Dedifferentiated amniotic fluid mesenchymal stem cell (primary cell): ENCODE results near the gene PURA.
"Not testable (repeated sequence)": the region's sequence is repeated elsewhere in the genome, so short reads cannot be mapped to it uniquely, and the experiment has no call there.

Experiments used
- DNase-seq: peaks from one replicate; pipeline ENCODE4 v3.0.0-alpha.2; 2016; ENCODE audit errors: extremely low spot score

Gene PURA

DNA sequence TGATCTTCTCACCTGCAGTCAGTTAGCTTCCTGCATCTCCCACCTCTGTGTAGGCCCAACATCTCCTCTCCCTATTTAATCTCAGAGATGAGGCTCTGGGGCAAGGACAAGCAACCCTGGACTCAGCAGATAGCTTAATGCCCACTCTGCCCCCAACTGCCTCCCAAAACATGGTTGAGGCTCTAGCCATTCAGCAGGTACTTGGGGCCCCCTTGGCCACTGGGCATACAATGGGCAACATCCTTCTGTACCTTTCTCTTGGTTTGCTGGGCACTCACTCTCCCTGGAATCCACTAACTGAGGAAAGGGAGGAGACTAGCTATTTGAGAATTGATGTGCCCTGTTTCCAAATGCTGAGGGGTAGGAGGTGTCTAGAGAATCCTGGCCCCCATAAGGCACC, 21.2 kb downstream of the PURA start:
- no peak for DNase-seq

DNA sequence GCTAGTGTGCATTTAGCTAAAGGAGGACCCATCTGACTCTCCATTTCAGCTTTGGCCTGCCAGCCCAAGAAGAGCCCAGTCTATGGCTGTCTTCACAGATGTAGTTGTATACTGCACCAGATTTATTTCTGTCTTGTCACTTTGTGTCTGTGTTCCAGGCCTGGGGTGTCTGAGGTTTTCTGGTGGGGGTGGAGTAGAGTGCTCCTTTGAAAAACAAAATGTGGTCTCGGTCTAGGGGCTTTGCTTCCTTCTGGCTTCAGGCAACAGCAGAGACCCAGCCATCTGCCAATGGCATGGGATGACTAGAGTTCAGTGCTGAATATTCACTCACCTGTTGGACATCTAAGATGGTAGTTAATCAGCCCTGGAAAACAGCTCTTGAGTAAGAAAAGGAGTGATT, 22.7 kb downstream of the PURA start:
- DNase-seq, result no peak

DNA sequence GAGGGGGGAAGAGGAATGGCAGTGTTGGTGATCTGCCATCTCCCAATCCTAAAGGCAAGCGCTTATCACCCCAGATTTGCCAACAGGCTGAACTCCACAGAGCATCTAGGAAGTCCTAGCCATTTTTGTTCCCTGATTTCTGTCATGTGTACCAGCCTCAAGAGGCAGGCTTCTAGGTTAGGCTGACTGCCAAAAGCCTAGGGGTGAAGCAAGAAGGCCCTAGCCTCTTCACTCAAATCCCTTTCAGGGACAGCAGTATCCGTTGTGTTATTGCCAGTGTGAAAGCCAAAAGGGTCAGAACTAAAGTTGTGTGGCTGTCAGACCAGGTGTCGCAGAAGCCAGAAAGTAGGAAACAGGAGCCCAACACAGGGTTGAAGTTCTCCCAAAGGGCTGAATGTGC, 26.5 kb downstream of the PURA start:
- DNase-seq, result no peak

DNA sequence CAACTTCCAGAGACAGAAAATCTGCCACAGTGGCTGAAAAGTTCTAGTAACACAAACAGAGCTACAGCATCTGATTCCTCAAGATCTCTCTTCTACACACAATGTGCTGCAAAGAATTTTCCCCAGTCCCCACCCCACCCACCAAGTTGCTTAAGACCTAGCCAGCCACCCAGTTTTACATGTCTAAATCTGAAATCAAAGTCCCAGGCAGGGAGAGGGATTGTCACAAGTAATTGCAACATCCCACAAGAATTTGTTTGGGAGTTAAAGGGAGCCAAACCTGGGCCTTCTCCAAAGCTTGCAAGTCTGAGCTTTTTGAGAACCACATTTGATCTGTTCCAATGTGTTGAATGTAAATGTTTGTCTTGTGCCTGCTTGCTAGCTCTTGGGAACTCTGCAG, 27.3 kb downstream of the PURA start:
- DNase-seq, result peak; percentile 71

DNA sequence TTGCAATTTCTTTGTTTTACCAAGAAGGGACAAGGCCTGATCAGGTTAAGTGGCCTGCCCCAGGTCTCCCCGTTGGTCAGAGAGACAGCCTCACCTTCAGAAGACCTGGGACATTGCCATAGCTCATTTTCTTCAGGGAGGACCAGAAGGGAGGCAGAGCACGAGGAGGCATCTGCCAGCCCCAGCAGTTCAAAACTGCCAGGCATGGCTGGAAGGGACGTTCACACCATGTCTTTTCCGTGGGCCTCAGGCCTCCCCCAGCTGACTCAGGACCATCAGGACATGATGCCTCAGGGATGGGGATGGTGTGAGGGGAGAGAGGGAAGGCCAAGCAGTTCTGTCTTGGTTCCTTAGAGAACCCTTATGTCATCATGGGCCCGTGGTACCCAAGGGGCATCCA, 28.3 kb downstream of the PURA start:
- DNase-seq, result no peak

DNA sequence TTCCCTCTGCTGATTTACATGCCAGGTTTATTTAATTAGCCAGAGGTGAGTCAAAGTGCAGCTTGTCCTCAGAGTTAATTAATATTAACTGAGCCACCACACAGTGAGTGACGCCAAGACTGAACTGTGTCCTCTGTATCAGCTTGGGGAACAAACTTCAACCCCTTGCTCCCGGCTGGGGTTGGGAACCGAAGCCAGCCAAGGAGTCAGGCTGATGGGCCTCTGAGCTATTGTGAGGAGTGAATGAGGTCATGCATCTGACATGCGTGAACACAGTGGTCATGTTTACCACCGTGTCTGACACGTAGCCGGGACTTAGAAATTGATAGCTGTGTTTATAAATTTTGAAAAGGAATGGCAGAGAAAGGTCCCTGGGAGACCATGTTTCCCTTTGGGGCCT, 28.9 kb downstream of the PURA start:
- no peak for DNase-seq

DNA sequence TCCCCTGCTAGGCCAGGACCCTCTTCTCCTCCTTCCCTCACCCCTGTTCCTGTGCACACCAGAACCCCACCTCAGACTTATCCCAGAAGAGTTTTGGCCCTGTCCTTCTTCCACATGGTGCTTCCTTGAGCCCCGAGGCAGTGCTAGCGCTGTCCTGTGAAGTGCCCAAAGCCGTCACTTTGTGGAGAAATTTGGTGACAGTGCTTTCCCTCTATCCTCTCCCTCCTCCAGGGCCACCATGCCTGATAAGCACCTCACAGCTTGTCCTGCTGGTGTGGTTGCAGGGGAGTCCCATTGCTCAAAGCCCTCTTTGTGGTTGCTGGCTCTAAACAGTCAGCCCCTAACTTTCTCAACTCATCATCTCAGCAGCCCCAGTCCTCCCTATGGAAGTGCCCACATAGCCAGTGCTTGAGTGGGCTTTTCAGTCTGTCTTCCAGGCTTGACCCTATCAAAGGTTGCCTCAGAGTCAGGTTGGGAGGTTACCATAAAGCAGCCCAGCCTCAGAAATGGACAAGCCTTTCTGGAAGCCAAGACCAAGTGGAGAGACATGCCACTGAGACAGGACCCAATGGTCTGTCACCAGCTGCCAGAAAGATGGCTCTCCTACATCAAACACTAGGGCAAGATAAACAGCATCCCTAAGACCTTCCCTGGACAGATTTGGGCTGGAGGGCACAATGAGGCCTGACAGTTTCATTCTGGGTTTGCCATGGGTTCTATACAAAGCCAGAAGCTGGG, 29.8 kb downstream of the PURA start:
- DNase-seq, result no peak

DNA sequence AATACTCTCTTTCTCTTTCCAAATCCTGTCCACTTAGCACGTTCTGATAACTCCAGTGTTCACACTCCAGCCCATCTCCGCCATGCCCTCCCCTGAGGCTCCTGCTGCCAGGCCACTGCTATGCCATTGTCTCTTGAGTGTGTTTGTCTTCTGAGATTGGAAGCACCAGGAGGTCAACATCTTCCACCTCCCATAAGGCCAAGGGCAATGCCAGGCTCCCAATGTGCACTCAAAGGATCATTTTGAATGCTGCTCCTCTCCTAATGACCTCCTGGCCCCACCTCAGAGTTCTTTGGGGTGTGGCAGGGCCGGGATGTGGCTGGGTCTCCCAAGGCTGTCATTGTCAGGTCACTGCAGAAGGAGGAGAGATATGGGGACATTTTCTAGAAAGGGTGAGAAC, 31.3 kb downstream of the PURA start:
- no peak for DNase-seq

DNA sequence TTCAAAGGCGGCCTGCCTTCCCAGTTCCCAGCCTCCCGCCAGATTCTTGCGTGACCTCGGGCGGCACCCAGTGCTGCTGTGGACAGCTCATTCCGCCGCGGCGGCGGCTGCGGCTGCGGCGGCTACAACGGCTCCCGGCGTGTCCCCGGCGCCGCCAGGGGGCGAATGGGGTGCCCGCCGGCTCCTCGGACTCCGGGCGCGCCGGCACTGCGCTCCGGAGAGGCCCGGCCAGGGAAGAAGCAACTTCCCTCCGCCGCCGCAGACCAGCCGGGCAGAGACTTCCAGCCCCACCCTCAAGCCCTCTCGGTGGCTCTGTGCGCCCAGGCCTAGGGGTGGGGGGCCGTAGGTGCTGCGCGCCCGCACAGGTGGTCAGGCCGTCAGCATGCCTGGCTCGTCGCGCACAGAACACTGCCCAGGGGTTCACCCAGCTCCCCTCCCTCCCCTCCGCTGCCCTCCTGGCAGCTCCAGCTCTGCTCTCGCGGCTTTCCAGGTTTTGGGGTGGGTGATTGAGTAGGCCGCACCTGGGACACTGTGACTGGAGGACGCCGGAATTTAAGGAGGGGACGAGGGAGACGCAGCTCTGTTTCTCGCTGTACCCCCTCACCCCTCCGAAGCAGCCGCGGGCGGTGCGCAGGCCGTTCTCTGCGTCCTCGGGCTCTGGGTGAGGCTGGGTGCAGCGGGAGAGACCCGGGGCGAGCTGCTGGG, 32.1 kb downstream of the PURA start:
- DNase-seq, result peak; percentile 56

DNA sequence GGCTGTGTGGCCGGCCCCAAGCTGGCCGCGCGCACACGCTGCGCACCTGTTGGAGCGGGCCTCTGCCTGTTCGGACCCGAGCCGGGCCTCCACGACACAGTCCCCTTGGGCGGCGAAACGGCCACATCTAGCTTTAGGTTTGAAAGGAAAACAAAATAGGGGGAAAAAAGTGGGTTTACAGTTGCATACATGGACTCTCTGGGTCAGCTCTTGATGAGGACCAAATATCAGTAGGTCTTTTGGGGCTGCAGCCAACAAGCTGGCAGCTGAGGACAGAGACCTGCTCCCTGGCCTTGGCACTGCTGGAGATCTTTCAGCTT, 32.6 kb downstream of the PURA start:
- DNase-seq, result no peak

DNA sequence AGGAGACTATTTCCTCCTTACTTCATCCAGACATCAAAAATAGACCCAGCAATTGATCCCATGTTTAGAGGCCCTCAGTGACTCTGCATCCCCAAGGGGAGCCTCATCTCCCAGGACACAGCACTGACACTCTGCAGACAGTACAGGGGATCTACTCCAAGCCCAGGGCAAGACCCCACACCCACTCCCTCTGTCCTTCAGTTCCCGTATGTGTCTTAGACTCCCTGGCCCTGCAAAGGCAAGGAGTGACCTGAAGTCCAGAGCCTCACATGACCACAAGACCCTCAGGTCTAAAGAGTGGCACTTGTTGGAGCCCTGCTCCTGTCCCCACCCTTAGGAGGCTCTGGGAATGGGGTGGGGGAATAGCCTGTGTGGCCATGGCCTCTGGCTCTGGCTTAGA, 33.6 kb downstream of the PURA start:
- DNase-seq, result no peak

DNA sequence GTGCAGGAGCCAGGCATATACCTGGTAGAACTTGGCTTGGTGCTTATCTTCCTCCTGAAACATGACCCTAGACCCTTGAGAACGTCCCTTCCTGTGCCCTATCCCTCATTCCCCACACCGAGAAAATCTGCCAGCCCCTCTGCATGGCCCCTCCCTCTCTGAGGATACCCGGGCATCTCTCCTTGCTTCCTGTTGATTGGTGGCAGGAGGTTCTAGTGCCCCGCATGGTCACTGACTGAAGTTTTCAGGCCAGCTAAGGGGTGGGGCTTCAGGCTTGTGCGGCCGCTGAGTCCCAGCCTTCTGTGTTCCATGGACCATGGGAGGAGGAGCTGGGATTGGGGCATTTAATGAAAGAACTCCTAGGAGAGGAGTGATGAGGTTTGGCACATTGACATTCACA, 34.6 kb downstream of the PURA start:
- DNase-seq, result no peak

DNA sequence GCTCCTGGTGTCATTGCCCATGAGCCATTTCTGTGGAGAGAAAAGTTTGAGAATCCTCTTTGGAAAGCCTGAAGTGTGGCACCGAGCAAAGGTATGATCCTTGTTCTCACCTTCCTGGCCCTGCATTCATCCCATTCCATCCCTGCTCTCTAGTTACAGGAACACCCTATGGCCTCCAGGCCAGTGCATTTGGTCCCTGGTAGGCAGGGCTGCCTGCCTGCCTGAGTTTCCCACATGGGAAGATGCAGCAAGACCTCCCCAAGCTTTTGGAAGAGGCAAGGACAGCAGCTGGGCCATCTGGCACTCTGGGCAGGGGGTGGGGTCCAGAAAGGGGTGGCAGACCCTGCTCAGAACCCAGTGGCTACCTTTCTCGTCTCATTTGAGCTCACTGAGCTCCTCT, 36.3 kb downstream of the PURA start:
- DNase-seq, result no peak

DNA sequence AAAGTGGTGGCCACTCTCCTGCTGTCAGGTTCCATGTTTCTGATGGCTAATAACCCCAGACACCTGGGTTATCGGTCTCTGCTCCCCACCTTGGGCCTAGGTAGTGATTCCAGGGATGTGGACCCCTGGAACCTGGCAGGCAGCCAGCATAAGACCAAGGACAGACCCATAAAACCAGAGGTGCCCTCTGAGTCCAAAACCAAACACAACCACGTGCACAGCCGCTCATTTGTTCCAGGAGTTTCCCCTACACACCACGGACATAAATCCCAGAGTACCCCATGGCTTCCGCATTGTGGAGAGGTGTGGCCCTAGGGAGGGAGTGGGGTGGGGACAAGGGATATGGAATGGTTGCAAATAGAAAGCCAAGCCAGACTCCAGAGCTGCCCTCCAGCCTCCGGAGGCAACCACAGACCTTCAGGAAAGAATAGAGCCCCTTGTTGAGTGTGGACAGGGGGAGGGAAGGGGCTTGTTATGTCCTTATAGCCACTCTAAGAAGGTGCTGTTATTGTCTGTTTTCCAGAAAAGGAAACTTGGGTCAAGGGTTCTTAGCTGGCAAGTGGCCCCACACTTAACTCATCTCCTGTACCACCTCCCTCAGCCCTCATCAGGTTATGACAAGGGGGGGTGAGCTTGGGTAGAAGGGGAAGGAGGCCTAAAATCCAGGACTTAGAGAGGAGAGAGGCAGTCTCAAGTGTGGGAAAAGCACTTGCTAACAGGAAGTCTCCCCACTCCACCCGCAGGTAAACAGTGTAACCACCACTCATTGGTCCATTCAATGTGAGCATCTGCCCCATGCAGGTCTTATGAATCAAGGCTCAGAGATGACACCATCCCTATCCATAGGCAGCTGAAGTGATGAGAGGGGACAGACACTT, 37.5 kb downstream of the PURA start:
- no peak for DNase-seq

DNA sequence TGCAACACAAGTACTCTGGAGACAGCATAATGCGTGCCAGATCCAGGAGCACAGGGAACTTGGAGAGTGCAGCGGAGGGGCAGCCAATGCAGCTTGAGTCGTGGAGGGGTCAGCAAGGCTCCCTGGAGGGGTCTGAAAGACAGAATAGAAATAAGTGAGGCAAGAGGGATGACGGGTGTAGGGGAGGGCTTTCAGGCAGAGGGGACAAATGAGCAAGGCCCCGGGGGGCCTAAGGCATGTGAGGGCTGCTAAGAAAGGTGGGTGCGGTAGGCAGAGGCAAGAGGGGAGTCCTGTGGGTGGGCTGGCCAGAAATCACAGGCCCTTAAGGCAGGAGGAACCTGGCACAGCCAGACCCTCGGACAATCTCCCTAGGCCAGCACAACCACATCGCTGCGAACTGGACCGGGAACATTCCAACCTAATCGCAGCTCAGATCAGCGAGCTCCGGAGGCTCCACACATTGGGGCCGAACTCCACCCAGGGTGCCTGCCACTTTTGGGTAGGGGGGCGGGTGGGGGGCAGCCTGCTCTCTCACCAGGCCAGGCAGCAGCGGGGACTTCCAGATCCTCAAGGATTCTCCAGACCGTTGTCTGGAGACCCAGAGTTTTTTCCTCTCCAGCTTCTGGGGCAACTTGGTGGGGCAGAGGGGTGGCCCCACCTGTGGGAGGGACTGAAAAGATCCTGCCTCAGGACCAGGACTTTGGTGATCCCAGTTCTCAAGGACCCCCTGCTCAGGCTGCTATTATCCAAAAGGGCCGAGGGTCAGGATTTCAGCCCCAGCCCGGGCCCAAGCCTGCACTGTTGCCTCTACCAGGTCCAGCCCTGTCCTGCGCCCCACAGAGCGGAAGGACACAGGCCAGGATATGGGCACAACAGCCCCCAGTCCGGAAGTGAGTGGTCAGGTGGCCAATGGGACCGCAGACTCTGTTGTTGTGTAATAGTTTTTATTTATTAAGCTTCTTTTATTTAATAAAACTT, 38.4 kb downstream of the PURA start:
- DNase-seq, result no peak

DNA sequence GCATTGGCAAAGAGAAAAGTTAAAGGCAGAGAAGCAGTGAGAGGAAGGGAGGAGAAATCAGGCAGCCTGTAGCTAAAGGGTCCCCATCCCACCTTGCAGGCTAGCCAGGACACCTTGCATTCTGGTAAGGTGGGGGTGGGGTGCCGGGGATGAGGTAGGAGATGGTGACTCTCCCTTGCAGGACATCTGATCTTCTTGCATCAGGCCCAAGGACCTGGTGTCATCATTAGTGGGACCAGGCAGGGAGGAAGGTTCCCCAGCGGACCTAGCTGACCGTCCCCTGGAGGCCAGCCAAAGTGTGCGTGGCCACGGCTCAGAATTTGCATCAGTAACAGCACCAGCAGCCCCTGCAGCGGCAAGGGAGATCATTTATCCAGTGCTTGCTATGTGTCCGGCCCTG, 39.3 kb downstream of the PURA start:
- DNase-seq, result no peak

DNA sequence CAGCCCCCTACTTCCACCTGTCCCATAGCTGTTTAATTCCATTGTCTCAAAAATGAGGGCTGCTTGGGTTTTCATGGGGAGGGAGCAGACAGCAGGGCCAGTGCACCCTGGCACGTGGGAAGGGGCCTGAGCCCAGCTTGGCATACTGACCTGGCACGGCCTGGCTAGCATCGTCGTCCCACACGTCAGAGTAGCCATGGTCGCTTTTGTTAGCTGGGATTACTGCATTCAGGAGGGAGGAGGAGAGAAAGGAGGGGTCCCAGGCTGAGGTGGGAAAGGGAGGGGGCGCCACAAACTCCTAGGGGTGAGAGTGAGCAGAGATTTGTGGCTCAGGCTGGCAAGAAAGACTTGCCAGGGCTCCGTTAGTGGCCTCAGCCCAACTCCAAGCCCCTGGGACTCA, 40.0 kb downstream of the PURA start:
- no peak for DNase-seq

DNA sequence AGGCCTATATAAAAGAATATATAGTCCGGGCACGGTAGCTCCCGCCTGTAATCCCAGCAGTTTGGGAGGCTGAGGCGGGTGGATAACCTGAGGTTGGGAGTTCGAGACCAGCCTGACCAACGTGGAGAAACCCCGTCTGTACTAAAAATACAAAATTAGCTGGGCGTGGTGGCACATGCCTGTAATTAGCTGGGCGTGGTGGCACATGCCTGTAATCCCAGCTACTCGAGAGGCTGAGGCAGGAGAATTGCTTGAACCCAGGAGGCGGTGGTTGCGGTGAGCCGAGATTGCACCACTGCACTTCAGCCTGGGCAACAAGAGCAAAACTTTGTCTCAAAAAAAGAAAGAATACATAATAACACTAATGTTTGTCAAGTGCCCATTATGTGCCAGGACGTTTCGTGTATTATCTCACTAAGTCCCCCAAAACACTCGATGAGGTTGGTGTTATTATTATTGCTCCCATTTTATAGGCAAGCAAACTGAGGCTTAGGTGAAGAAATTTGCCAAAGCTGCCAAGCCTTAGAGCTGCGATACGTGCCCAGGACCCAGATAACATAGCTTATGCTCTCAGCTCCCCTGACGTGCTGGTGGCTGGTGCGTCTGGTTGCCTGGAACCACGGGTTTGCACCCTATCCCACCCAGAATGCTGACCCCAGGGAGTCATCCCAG, 40.9 kb downstream of the PURA start:
- not testable (repeated sequence) for DNase-seq

DNA sequence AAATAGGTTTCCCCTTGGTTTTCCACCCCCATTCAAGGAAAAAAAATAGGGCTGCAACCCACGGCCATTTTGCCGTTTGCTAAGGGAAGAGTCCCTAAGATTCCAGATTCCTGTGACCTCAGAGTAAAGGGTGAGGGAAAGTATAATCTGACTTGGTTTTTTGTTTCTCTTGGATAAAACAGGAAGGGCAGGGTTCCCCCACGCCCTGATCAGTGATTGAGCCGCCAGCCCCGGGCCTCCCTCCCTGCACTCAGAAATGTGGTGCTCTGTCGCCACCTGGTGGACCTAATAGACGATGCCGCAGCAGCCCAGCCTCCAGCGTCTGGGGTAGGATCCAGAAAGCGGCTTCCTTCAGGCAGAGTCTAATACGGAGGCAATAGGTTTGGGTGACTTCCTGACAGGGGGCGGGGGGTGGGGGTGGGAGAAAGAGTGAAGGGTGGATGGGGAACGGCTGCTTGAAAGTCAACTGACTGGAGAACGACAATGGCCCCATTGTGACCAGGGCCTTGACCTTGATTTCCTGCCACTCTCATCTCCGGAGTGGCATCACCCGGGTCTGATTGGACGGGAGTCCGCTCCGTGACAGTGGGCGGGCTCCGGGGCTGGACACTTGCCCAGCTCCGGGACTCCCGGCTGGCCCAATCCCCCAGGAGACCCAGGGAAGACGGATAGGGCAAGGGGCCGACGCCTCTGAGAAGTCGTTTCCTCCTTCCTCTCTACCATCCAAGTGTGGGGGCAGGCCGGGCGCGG, 43.3 kb downstream of the PURA start:
- DNase-seq, result peak; percentile 83
